GM23248 (cell line): Measurements from ENCODE around the gene PTRH1.

Experiments
- EZH2 ChIP-seq: fragments of 200-600 bp; sonication (generic); IDR thresholded peaks from 2 replicates; pipeline ENCODE4 v1.6.1; 2018; ENCODE audit warnings: antibody characterized with exemption, mild to moderate bottlenecking; ENCODE audit not compliant: insufficient read depth, poor library complexity, severe bottlenecking
- EZH2phosphoT487 ChIP-seq: fragments of 200-600 bp; sonication (generic); IDR thresholded peaks from 2 replicates; pipeline ENCODE4 v1.6.1; 2018; ENCODE audit warnings: antibody characterized with exemption, moderate library complexity, mild to moderate bottlenecking, low read depth; ENCODE audit not compliant: insufficient read depth

DNA sequence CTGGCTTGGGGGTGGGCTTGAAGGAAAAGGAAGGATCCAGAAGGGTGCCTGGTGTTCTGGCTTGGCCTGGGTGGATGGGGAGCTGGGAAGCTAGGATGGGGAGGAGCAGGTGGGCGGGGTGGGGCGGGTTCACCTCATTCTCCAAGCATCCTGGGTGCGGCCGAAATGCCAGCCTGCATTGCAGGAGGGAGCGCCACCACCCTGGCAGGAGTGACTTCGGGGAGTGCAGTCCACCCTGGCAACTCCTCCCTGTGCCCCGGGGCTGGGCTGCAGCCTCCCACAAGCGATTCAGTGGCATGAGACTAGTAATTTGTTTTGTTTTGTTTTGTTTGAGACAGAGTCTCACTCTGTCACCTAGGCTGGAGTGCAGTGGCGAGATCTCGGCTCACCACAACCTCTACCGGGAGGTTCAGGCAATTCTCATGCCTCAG, 5.9 kb upstream of the PTRH1 start:
- no peak for TF ChIP-seq EZH2
- TF ChIP-seq EZH2phosphoT487: no peak
